Mesodermal cell (in vitro differentiated cells): ENCODE measurements around the gene TAP1.

ENCODE experiments used
- H3K27ac ChIP-seq: 2 replicates; pipeline ENCODE4 v1.7.0; 2013; ENCODE audit warnings: mild to moderate bottlenecking, low read depth, low read length, moderate library complexity; ENCODE audit not compliant: severe bottlenecking
- H3K36me3 ChIP-seq: 2 replicates; pipeline ENCODE4 v1.7.1; 2013; ENCODE audit warnings: mild to moderate bottlenecking, low read length, moderate library complexity; ENCODE audit not compliant: control insufficient read depth, insufficient read depth
- H3K4me1 ChIP-seq: one replicate; pipeline ENCODE4 v1.7.1; 2013; ENCODE audit warnings: mild to moderate bottlenecking, low read length; ENCODE audit not compliant: insufficient read depth, control insufficient read depth, poor library complexity, severe bottlenecking
- H3K4me3 ChIP-seq: 2 replicates; pipeline ENCODE4 v1.7.0; 2013; ENCODE audit warnings: low read length, control low read depth, mild to moderate bottlenecking; ENCODE audit not compliant: insufficient read depth, poor library complexity, severe bottlenecking; ENCODE audit errors: extremely low read depth
- H3K9me3 ChIP-seq: 2 replicates; pipeline ENCODE4 v1.7.1; 2013; ENCODE audit warnings: mild to moderate bottlenecking, low read length, moderate library complexity; ENCODE audit not compliant: control insufficient read depth
- WGBS, 2 experiments: methylation state at CpG; one replicate each; pipeline ENCODE4 v1.1.5; 2013; ENCODE audit warnings: missing lambda C conversion rate in 2 of 2; ENCODE audit not compliant: insufficient coverage in 2 of 2; 5-methylcytosine and 5-hydroxymethylcytosine counted together

Gene TAP1

GRCh38 chr6:32847795-32848194, 5.7 kb downstream of the TAP1 start:
- Histone ChIP-seq H3K4me1 (peaks cover 9% of the 10 kb centered on the region), H3K36me3 (no peaks in the 10 kb centered on the region), H3K27ac (no peak overlapping the region), H3K9me3 (no peaks in the 10 kb centered on the region), H3K4me3 (no peak overlapping the region)
- WGBS, 2 experiments: 82% methylated on average over 7 to 8 of the region's 8 CpGs

- Histone ChIP-seq H3K4me3 (no peak overlapping the region), H3K9me3 (no peaks in the 10 kb centered on the region), H3K27ac (no peak overlapping the region), H3K36me3 (no peaks in the 10 kb centered on the region), H3K4me1 (peaks cover 9% of the 10 kb centered on the region)
- 80 to 88% methylated on average over 6 of the region's 10 CpGs for WGBS, 2 experiments
Observed at GRCh38 chr6:32847004-32847403, 6.5 kb downstream of the TAP1 start.

GRCh38 chr6:32845384-32845884, 8.1 kb downstream of the TAP1 start:
- Histone ChIP-seq H3K9me3 (no peaks in the 10 kb centered on the region), H3K4me1 (peaks cover 9% of the 10 kb centered on the region), H3K27ac (no peak overlapping the region), H3K36me3 (no peaks in the 10 kb centered on the region), H3K4me3 (no peak overlapping the region)
- WGBS, 2 experiments: 85 to 91% methylated on average over 5 to 8 of the region's 10 CpGs

GRCh38 chr6:32844839-32845383, 8.6 kb downstream of the TAP1 start:
- peaks cover 9% of the 10 kb centered on the region for H3K4me1 ChIP-seq
- no peak overlapping the region for H3K4me3 ChIP-seq
- H3K9me3 ChIP-seq: no peaks in the 10 kb centered on the region
- WGBS, 2 experiments: 48 to 62% methylated on average over 3 to 5 of the region's 19 CpGs
- no peaks in the 10 kb centered on the region for H3K36me3 ChIP-seq
- H3K27ac ChIP-seq: no peak overlapping the region

GRCh38 chr6:32843979-32844838, 9.3 kb downstream of the TAP1 start, which contains the start of gene PSMB8:
Gene PSMB8 (minus strand): TSS chr6:32844047. CDS start chr6:32843996, 51 bp downstream.
- Histone ChIP-seq H3K27ac (no peak within 1 kb of the TSS), H3K9me3 (no peaks in the 10 kb centered on the region), H3K4me3 (peak within 1 kb of the TSS; percentile 34), H3K4me1 (peaks cover 9% of the 10 kb centered on the region), H3K36me3 (no peaks in the 10 kb centered on the region)
- 2 to 4% methylated on average over 31 to 32 of the region's 40 CpGs for WGBS, 2 experiments

- H3K9me3 ChIP-seq: no peaks in the 10 kb centered on the region
- H3K4me1 ChIP-seq: peaks cover 9% of the 10 kb centered on the region
- H3K4me3 ChIP-seq: peak overlapping the region; percentile 34
- no peak overlapping the region for H3K27ac ChIP-seq
- whole genome bisulfite sequencing, 2 experiments: 2 to 14% methylated on average over 15 to 26 of the region's 28 CpGs
- H3K36me3 ChIP-seq: no peaks in the 10 kb centered on the region
Observed at GRCh38 chr6:32843331-32843978, 10.0 kb downstream of the TAP1 start.

GRCh38 chr6:32842690-32843089, 10.8 kb downstream of the TAP1 start:
- no peak overlapping the region for H3K4me3 ChIP-seq
- H3K36me3 ChIP-seq: no peaks in the 10 kb centered on the region
- 89 to 93% methylated on average over 6 to 7 of the region's 8 CpGs for WGBS, 2 experiments
- H3K9me3 ChIP-seq: no peaks in the 10 kb centered on the region
- no peak overlapping the region for H3K27ac ChIP-seq
- H3K4me1 ChIP-seq: peaks cover 12% of the 10 kb centered on the region

GRCh38 chr6:32842021-32842650, 11.4 kb downstream of the TAP1 start:
- no peak overlapping the region for H3K4me3 ChIP-seq
- peaks cover 12% of the 10 kb centered on the region for H3K4me1 ChIP-seq
- no peaks in the 10 kb centered on the region for H3K9me3 ChIP-seq
- H3K27ac ChIP-seq: no peak overlapping the region
- no peaks in the 10 kb centered on the region for H3K36me3 ChIP-seq
- WGBS, 2 experiments: 93 to 95% methylated on average over 6 of the region's 6 CpGs

GRCh38 chr6:32840604-32841246, 12.8 kb downstream of the TAP1 start:
- no peaks in the 10 kb centered on the region for H3K9me3 ChIP-seq
- no peaks in the 10 kb centered on the region for H3K36me3 ChIP-seq
- H3K27ac ChIP-seq: no peak overlapping the region
- peaks cover 12% of the 10 kb centered on the region for H3K4me1 ChIP-seq
- WGBS, 2 experiments: 87 to 88% methylated on average over 6 to 9 of the region's 9 CpGs
- H3K4me3 ChIP-seq: no peak overlapping the region

GRCh38 chr6:32839356-32839755, 14.1 kb downstream of the TAP1 start:
- no peak overlapping the region for H3K27ac ChIP-seq
- H3K4me3 ChIP-seq: no peak overlapping the region
- 83 to 89% methylated on average over 10 to 11 of the region's 15 CpGs for WGBS, 2 experiments
- H3K9me3 ChIP-seq: no peaks in the 10 kb centered on the region
- peaks cover 15% of the 10 kb centered on the region for H3K4me1 ChIP-seq
- no peaks in the 10 kb centered on the region for H3K36me3 ChIP-seq
